H1 (cell line): ENCODE results near the gene ZNF598. TPM values are rescaled to one million over a fixed set of nuclear protein-coding genes. Genes with fewer than 3 reads are reported as not detected.

Experiments used
- CEBPB ChIP-seq: IDR thresholded peaks from 2 replicates; pipeline ENCODE4 v1.6.1; 2012; ENCODE audit warnings: low read depth, low read length
- EGR1 ChIP-seq: IDR thresholded peaks from 2 replicates; pipeline ENCODE4 v1.6.1; 2011; ENCODE audit warnings: low read depth, low read length, borderline replicate concordance
- FOSL1 ChIP-seq: IDR thresholded peaks from 2 replicates; pipeline ENCODE4 v1.6.1; 2011; ENCODE audit warnings: mild to moderate bottlenecking, low read depth, low read length, moderate library complexity; ENCODE audit not compliant: insufficient read depth
- HDAC2 ChIP-seq, 2 experiments: fragments of 300-600 bp in 1 of 2; sonication (generic) in 1 of 2; IDR thresholded peaks; 2 replicates each; pipeline ENCODE4 v1.6.1; 2011 to 2012; ENCODE audit warnings: low read depth in 2 of 2, low read length in 2 of 2, mild to moderate bottlenecking in 2 of 2, moderate library complexity in 2 of 2, borderline replicate concordance in 1 of 2, inconsistent platforms in 1 of 2
- SIN3A ChIP-seq, 2 experiments: IDR thresholded peaks in 1 of 2; conservative IDR thresholded peaks in 1 of 2; 2 replicates each; pipeline ENCODE4 v1.6.1; 2011 to 2012; ENCODE audit warnings: low read length in 2 of 2, improper control_type of control experiment in 1 of 2, low read depth in 1 of 2, mild to moderate bottlenecking in 1 of 2
- SIRT6 ChIP-seq: IDR thresholded peaks from one replicate; pipeline ENCODE4 v1.7.1; 2012; ENCODE audit warnings: low read length, inconsistent platforms
- YY1 ChIP-seq: IDR thresholded peaks from 2 replicates; pipeline ENCODE4 v1.6.1; 2011; ENCODE audit warnings: low read depth, mild to moderate bottlenecking, low read length
- polyA plus RNA-seq, 7 experiments: library from polyadenylated mRNA; depleted of rRNA in 3 of 7; stranded (reverse) in 5 of 7; unstranded in 2 of 7; fragments of >200 nt in 5 of 7; fragments of 200-250 nt in 2 of 7; gene quantifications; 1 replicate in 5 of 7; 2 replicates in 1 of 7; 4 replicates in 1 of 7; pipeline versions ENCODE4 v1.2.1 to v1.2.3, GENCODE V29; 2011 to 2013; ENCODE audit warnings: missing spikeins in 2 of 7, mixed read lengths in 2 of 7
- total RNA-seq: library from RNA; stranded (reverse); fragmentation: NEBNext Ultra II Directional; extraction: Animal tissue kit (Norgen Biotek cat#: 25700); gene quantifications from 2 replicates; pipeline ENCODE4 v1.2.1, GENCODE V29; 2021
- TF ChIP-seq, protein P1 (sequence below): fragments of 300-600 bp; sonication (generic); IDR thresholded peaks from 2 replicates; pipeline ENCODE4 v1.7.1; 2012; ENCODE audit warnings: low read length, moderate library complexity, mild to moderate bottlenecking, inconsistent platforms; ENCODE audit not compliant: insufficient replicate concordance
- TF ChIP-seq, protein P2 (sequence below): IDR thresholded peaks from 2 replicates; pipeline ENCODE4 v1.6.1; 2012; ENCODE audit warnings: inconsistent platforms

ZNF598 gene
- total and polyA plus RNA-seq, 2 of the 8 experiments (the other 6 are each of a cell fraction or from before 2014, with no cell fraction given), result 29.3 to 47.6 TPM

DNA sequence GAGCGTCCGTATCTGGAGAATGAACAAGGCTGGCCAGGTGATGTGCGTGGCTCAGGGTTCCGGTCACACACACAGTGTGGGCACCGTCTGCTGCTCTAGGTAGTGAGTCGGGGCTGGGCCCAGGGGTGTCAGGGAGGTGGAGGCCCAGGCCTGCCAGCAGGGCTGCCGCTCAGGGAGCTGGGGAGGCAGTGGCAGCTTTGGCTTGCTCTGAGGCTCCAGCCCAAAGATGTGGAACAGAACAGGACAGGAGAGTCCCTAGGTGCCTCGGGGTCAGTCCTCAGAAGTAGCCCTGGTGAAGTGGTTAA lies 33.5 kb downstream of the ZNF598 start (continued):
- TF ChIP-seq, protein P1, sequence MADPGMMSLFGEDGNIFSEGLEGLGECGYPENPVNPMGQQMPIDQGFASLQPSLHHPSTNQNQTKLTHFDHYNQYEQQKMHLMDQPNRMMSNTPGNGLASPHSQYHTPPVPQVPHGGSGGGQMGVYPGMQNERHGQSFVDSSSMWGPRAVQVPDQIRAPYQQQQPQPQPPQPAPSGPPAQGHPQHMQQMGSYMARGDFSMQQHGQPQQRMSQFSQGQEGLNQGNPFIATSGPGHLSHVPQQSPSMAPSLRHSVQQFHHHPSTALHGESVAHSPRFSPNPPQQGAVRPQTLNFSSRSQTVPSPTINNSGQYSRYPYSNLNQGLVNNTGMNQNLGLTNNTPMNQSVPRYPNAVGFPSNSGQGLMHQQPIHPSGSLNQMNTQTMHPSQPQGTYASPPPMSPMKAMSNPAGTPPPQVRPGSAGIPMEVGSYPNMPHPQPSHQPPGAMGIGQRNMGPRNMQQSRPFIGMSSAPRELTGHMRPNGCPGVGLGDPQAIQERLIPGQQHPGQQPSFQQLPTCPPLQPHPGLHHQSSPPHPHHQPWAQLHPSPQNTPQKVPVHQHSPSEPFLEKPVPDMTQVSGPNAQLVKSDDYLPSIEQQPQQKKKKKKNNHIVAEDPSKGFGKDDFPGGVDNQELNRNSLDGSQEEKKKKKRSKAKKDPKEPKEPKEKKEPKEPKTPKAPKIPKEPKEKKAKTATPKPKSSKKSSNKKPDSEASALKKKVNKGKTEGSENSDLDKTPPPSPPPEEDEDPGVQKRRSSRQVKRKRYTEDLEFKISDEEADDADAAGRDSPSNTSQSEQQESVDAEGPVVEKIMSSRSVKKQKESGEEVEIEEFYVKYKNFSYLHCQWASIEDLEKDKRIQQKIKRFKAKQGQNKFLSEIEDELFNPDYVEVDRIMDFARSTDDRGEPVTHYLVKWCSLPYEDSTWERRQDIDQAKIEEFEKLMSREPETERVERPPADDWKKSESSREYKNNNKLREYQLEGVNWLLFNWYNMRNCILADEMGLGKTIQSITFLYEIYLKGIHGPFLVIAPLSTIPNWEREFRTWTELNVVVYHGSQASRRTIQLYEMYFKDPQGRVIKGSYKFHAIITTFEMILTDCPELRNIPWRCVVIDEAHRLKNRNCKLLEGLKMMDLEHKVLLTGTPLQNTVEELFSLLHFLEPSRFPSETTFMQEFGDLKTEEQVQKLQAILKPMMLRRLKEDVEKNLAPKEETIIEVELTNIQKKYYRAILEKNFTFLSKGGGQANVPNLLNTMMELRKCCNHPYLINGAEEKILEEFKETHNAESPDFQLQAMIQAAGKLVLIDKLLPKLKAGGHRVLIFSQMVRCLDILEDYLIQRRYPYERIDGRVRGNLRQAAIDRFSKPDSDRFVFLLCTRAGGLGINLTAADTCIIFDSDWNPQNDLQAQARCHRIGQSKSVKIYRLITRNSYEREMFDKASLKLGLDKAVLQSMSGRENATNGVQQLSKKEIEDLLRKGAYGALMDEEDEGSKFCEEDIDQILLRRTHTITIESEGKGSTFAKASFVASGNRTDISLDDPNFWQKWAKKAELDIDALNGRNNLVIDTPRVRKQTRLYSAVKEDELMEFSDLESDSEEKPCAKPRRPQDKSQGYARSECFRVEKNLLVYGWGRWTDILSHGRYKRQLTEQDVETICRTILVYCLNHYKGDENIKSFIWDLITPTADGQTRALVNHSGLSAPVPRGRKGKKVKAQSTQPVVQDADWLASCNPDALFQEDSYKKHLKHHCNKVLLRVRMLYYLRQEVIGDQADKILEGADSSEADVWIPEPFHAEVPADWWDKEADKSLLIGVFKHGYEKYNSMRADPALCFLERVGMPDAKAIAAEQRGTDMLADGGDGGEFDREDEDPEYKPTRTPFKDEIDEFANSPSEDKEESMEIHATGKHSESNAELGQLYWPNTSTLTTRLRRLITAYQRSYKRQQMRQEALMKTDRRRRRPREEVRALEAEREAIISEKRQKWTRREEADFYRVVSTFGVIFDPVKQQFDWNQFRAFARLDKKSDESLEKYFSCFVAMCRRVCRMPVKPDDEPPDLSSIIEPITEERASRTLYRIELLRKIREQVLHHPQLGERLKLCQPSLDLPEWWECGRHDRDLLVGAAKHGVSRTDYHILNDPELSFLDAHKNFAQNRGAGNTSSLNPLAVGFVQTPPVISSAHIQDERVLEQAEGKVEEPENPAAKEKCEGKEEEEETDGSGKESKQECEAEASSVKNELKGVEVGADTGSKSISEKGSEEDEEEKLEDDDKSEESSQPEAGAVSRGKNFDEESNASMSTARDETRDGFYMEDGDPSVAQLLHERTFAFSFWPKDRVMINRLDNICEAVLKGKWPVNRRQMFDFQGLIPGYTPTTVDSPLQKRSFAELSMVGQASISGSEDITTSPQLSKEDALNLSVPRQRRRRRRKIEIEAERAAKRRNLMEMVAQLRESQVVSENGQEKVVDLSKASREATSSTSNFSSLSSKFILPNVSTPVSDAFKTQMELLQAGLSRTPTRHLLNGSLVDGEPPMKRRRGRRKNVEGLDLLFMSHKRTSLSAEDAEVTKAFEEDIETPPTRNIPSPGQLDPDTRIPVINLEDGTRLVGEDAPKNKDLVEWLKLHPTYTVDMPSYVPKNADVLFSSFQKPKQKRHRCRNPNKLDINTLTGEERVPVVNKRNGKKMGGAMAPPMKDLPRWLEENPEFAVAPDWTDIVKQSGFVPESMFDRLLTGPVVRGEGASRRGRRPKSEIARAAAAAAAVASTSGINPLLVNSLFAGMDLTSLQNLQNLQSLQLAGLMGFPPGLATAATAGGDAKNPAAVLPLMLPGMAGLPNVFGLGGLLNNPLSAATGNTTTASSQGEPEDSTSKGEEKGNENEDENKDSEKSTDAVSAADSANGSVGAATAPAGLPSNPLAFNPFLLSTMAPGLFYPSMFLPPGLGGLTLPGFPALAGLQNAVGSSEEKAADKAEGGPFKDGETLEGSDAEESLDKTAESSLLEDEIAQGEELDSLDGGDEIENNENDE, result no peak
- TF ChIP-seq SIN3A (conservative IDR thresholded peaks at IDR 0.05 in 1 of 2, IDR thresholded peaks at IDR 0.05 in 1 of 2; ENCODE audit: low read depth in 1 of 2, low read length in 2 of 2) (no peak), SIRT6 (no peak), FOSL1 (no peak), EGR1 (no peak), CEBPB (no peak), YY1 (no peak), HDAC2 (IDR thresholded peaks at IDR 0.05; ENCODE audit: borderline replicate concordance in 1 of 2, low read depth in 2 of 2, low read length in 2 of 2) (no peak)
- TF ChIP-seq, protein P2, sequence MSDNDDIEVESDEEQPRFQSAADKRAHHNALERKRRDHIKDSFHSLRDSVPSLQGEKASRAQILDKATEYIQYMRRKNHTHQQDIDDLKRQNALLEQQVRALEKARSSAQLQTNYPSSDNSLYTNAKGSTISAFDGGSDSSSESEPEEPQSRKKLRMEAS, result no peak
